GM18505 (cell line): Measurements from ENCODE around the gene PRKCB.

Experiments
- ATAC-seq: cut with Tn5 transposase; IDR thresholded peaks from one replicate; pipeline ENCODE4 v1.9.1; 2021; ENCODE audit not compliant: unreplicated experiment
- POLR2A ChIP-seq: IDR thresholded peaks from 4 replicates; pipeline ENCODE4 v1.6.1; 2011; ENCODE audit warnings: borderline replicate concordance; ENCODE audit not compliant: insufficient read depth, insufficient read length; ENCODE audit errors: extremely low read depth

Gene PRKCB

GRCh38 chr16:23842137-23842600, 6.4 kb downstream of the PRKCB start:
- ATAC-seq = peak; percentile 49

GRCh38 chr16:23843143-23843542, 7.4 kb downstream of the PRKCB start:
- no peak for TF ChIP-seq POLR2A
- ATAC-seq = no peak

More at GRCh38 chr16:23842137-23842600, 6.4 kb downstream of the PRKCB start:
- TF ChIP-seq POLR2A = no peak

DNA sequence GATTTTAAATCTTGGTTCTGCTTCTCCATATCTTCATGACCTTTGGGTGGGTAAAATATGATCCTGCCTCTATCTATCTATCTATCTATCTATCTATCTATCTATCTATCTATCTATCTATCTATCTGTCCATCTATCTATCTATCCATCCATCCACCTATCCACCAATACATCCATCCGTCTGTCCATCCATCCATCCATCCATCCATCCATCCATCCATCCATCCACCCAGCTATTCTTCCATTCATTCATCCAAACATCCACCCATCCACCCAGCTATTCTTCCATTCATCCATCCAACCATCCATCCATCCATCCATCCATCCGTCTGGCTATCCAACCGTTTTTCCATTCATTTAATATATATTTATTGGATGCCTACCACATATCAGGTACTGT, 11.5 kb downstream of the PRKCB start:
- TF ChIP-seq POLR2A = no peak

GRCh38 chr16:23847948-23848347, 12.2 kb downstream of the PRKCB start:
- TF ChIP-seq POLR2A = peak; percentile 22
- ATAC-seq = no peak

More for the DNA sequence above, 11.5 kb downstream of the PRKCB start:
- no peak for ATAC-seq

GRCh38 chr16:23848958-23849357, 13.2 kb downstream of the PRKCB start:
- TF ChIP-seq POLR2A = no peak
- ATAC-seq = no peak

DNA sequence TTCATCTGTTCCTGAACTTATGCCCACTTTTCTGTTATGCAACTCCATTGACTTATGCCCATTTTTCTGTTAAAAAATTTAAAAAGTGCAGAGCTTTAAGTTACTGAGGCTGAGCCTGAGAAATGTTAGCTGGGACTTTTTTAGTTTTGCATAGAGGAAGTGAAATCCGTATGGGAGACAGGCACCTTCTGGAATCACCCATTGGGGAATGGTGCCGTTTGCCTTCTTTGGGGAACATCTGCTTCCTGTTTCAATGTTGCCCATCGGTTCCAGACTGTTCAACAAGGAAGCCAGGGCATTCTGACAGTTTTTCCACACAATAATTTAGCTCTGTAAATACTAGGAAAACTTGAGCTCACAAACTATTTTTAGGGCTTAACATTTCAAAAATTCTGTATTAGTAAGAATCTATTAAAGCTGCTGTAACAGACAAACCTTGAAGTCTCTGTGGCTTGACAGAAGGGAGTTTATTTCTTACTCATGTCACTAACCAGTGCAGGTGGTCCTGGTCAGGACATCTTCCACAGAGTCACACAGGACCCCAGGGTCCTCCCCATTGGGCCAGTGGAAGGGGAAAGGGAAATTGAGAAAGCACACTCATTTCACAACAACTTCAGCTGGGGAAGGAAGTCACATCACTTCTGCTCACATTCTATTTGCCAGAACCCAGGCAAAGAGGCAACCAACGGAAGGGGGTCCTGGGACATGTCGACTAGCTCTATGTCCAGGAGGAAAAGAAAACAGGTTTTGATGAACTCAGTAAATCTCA, 17.2 kb downstream of the PRKCB start:
- ATAC-seq = no peak
- TF ChIP-seq POLR2A = peak; percentile 38

DNA sequence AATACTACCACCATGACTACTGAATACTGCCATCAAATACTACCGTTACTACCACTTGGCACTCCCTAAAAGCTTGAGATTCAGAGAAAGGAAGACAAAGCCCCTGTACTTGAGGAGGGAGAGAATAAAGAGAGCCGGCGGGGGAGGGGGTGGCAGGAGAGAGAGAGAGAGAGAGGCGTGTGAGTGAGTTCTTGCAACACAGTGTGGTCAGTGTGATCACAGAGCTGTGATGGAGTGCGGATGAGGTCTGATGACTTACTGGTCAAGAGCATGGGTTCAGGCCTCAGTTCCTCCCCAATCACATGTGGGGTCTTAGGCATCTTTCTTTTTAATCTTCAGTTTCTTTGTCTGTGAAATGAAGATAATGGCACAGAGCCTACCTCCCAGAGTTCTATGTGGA, 19.2 kb downstream of the PRKCB start:
- ATAC-seq = no peak
- TF ChIP-seq POLR2A = no peak

GRCh38 chr16:23856251-23856709, 20.5 kb downstream of the PRKCB start:
- TF ChIP-seq POLR2A = no peak
- no peak for ATAC-seq

DNA sequence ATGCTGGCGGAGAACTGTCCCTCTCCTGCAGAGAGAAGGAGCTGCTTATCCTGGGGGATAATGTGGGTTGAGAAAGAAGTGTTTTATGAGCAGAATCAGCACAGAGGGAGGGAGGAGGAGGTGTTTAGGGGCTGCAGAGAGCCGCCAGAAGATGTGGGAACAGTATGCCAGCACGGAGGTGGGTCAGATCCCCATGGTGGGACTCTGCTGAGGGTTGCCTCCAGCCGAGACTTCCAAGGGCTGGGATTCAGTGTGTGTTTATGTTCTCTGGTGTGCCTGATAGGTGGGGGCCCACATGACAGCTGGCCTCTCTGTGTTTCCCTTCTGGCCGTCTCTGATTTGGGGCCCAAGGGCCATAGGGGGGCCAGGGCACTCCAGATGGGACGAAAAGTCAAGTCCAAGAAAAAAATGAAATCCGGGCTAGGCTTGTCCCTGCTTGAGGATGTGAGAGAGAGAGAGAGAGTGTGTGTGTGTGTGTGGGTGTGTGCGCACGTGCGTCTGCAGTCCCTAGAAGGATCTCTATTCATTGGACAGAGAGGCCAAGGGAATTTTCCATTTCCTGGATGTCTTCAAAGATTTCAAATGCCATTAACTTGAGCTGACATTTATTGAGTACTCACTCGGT, 21.6 kb downstream of the PRKCB start:
- no peak for ATAC-seq
- TF ChIP-seq POLR2A = no peak

DNA sequence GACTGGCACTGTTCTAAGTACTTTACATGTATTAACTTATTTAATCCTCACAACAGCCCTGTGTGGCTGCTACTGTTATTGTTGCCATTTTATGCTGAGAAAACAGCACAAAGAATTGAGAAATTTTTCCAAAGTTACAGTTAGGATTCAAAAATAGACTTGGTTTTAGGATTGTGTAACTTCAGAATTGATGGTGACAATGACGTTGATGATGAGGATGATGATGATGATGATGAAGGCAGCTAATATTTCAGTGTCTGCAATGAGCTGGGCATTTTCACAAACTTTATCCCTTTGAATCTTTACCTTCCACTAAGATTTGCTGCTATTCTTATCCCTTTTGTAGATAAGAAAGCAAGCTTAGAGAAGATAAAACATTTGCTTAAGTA, 22.1 kb downstream of the PRKCB start:
- ATAC-seq = no peak
- TF ChIP-seq POLR2A = no peak

GRCh38 chr16:23858542-23858941, 22.8 kb downstream of the PRKCB start:
- no peak for TF ChIP-seq POLR2A
- ATAC-seq = no peak

GRCh38 chr16:23859713-23860269, 24.0 kb downstream of the PRKCB start:
- no peak for ATAC-seq
- TF ChIP-seq POLR2A = no peak

- ATAC-seq = no peak
- no peak for TF ChIP-seq POLR2A
These were observed 26.1 kb downstream of the PRKCB start for GRCh38 chr16:23861874-23862273.

GRCh38 chr16:23862556-23862955, 26.8 kb downstream of the PRKCB start:
- no peak for ATAC-seq
- no peak for TF ChIP-seq POLR2A
